IPS-18c (cell line): ENCODE data around the gene MEF2A.
"Not testable (repeated sequence)": the region's sequence is repeated elsewhere in the genome, so short reads cannot be mapped to it uniquely, and the experiment has no call there.

ENCODE experiments used
- H3K4me3 ChIP-seq: 2 replicates; pipeline ENCODE4 v1.7.0; 2013; ENCODE audit warnings: low read depth, mild to moderate bottlenecking, low read length, moderate library complexity; ENCODE audit not compliant: insufficient read depth
- H3K9me3 ChIP-seq: one replicate; pipeline ENCODE4 v1.6.1; 2013; ENCODE audit warnings: mild to moderate bottlenecking, low read length, moderate library complexity; ENCODE audit not compliant: control insufficient read depth, insufficient read depth

Gene MEF2A

GRCh38 chr15:99727733-99728132 is 161.9 kb downstream of the MEF2A start:
- no peak overlapping the region for H3K4me3 ChIP-seq

GRCh38 chr15:99728916-99729315 is 163.1 kb downstream of the MEF2A start:
- Histone ChIP-seq H3K9me3 (peaks cover 3% of the 10 kb centered on the region), H3K4me3 (no peak overlapping the region)

More at GRCh38 chr15:99727733-99728132, 161.9 kb downstream of the MEF2A start:
- peaks cover 4% of the 10 kb centered on the region for H3K9me3 ChIP-seq

- Histone ChIP-seq H3K4me3 (no peak overlapping the region), H3K9me3 (peaks cover 2% of the 10 kb centered on the region)
Observed at GRCh38 chr15:99729327-99729726, 163.5 kb downstream of the MEF2A start.

- H3K9me3 ChIP-seq: peaks cover 2% of the 10 kb centered on the region
- H3K4me3 ChIP-seq: no peak overlapping the region
Observed at GRCh38 chr15:99729920-99730319, 164.1 kb downstream of the MEF2A start.

GRCh38 chr15:99731336-99732123 is 165.7 kb downstream of the MEF2A start:
- peak overlapping the region; percentile 75; the same call in 1 of the 2 replicates for H3K4me3 ChIP-seq
- no peaks in the 10 kb centered on the region for H3K9me3 ChIP-seq

GRCh38 chr15:99732124-99732750 is 166.5 kb downstream of the MEF2A start:
- peak overlapping the region; percentile 75 for H3K4me3 ChIP-seq
- no peaks in the 10 kb centered on the region for H3K9me3 ChIP-seq

- Histone ChIP-seq H3K9me3 (no peaks in the 10 kb centered on the region), H3K4me3 (peak overlapping the region; percentile 75)
Observed at GRCh38 chr15:99732751-99733267, 167.0 kb downstream of the MEF2A start.

GRCh38 chr15:99733268-99734039 is 167.7 kb downstream of the MEF2A start, which contains the start of gene LYSMD4:
TSS of gene LYSMD4 (minus strand) at chr15:99733437. CDS start at chr15:99731999, 1,438 bp downstream.
- no peaks in the 10 kb centered on the region for H3K9me3 ChIP-seq
- peak within 1 kb of the TSS; percentile 75 for H3K4me3 ChIP-seq

GRCh38 chr15:99734040-99734291 is 168.2 kb downstream of the MEF2A start:
- not testable (repeated sequence) for H3K9me3 ChIP-seq
- H3K4me3 ChIP-seq: peak overlapping the region; percentile 60; the same call in 1 of the 2 replicates

- Histone ChIP-seq H3K9me3 (no peaks in the 10 kb centered on the region), H3K4me3 (no peak overlapping the region)
Observed at GRCh38 chr15:99734575-99734974, 168.8 kb downstream of the MEF2A start.

- H3K9me3 ChIP-seq: no peaks in the 10 kb centered on the region
- H3K4me3 ChIP-seq: no peak overlapping the region
Observed at GRCh38 chr15:99735868-99736267, 170.1 kb downstream of the MEF2A start.

- H3K9me3 ChIP-seq: peaks cover 2% of the 10 kb centered on the region
- H3K4me3 ChIP-seq: no peak overlapping the region
Observed at GRCh38 chr15:99736702-99737101, 170.9 kb downstream of the MEF2A start.

- peaks cover 2% of the 10 kb centered on the region for H3K9me3 ChIP-seq
- H3K4me3 ChIP-seq: no peak overlapping the region
Observed at GRCh38 chr15:99738021-99738847, 172.4 kb downstream of the MEF2A start.

- Histone ChIP-seq H3K4me3 (no peak overlapping the region), H3K9me3 (peaks cover 2% of the 10 kb centered on the region)
Observed at GRCh38 chr15:99741835-99742234, 176.1 kb downstream of the MEF2A start.

- Histone ChIP-seq H3K9me3 (peaks cover 2% of the 10 kb centered on the region), H3K4me3 (no peak overlapping the region)
Observed at GRCh38 chr15:99744142-99744541, 178.4 kb downstream of the MEF2A start.

GRCh38 chr15:99745370-99746086 is 179.7 kb downstream of the MEF2A start:
- H3K9me3 ChIP-seq: peaks cover 2% of the 10 kb centered on the region
- no peak overlapping the region for H3K4me3 ChIP-seq
